GM18498 (cell line): Measurements from ENCODE around the gene BAG2.

Source experiments
- ATAC-seq: cut with Tn5 transposase; IDR thresholded peaks from one replicate; pipeline ENCODE4 v1.9.1; 2021; ENCODE audit warnings: mild to moderate bottlenecking, moderate library complexity; ENCODE audit not compliant: unreplicated experiment

BAG2 gene

GRCh38 chr6:57173886-57174510, 1.9 kb downstream of the BAG2 start:
- ATAC-seq: no peak

GRCh38 chr6:57174511-57174907, 2.4 kb downstream of the BAG2 start:
- ATAC-seq: no peak

- no peak for ATAC-seq
These were observed 5.6 kb downstream of the BAG2 start for GRCh38 chr6:57177545-57178265.

- no peak for ATAC-seq
These were observed 8.5 kb downstream of the BAG2 start for GRCh38 chr6:57180596-57180995.

GRCh38 chr6:57182017-57182432, 9.9 kb downstream of the BAG2 start:
- ATAC-seq: no peak

GRCh38 chr6:57183336-57183735, 11.2 kb downstream of the BAG2 start:
- no peak for ATAC-seq

- ATAC-seq: no peak
These were observed 18.0 kb downstream of the BAG2 start for GRCh38 chr6:57190140-57190539.

GRCh38 chr6:57193177-57193576, 21.1 kb downstream of the BAG2 start:
- ATAC-seq: no peak

GRCh38 chr6:57195457-57195856, 23.3 kb downstream of the BAG2 start:
- no peak for ATAC-seq

GRCh38 chr6:57198926-57199636, 27.0 kb downstream of the BAG2 start:
- no peak for ATAC-seq

GRCh38 chr6:57201718-57202117, 29.6 kb downstream of the BAG2 start:
- no peak for ATAC-seq

GRCh38 chr6:57205550-57206328, 33.6 kb downstream of the BAG2 start:
- ATAC-seq: no peak

- ATAC-seq: no peak
These were observed 35.0 kb downstream of the BAG2 start for GRCh38 chr6:57207141-57207540.

GRCh38 chr6:57207872-57208271, 35.7 kb downstream of the BAG2 start:
- ATAC-seq: no peak

GRCh38 chr6:57209030-57209429, 36.9 kb downstream of the BAG2 start:
- no peak for ATAC-seq

- no peak for ATAC-seq
These were observed 37.9 kb downstream of the BAG2 start for GRCh38 chr6:57210060-57210459.

GRCh38 chr6:57215260-57215659, 43.1 kb downstream of the BAG2 start:
- no peak for ATAC-seq

GRCh38 chr6:57216235-57217101, 44.3 kb downstream of the BAG2 start:
- ATAC-seq: no peak

- no peak for ATAC-seq
These were observed 45.1 kb downstream of the BAG2 start for GRCh38 chr6:57217270-57217669.

- no peak for ATAC-seq
These were observed 48.1 kb downstream of the BAG2 start for GRCh38 chr6:57220083-57220703.
